Glutamatergic neuron (in vitro differentiated cells): ENCODE data around the gene SPIRE2. TPM values are rescaled to one million over a fixed set of nuclear protein-coding genes. Genes with fewer than 3 reads are reported as not detected.

ENCODE experiments used
- DNase-seq: peaks from one replicate; pipeline ENCODE4 v3.0.0; 2022
- H3K27ac Mint-ChIP-seq: one replicate; pipeline ENCODE4 v1.8.0; 2020; ENCODE audit warnings: mild to moderate bottlenecking, mixed read lengths, inconsistent platforms; ENCODE audit not compliant: unreplicated experiment
- H3K27me3 Mint-ChIP-seq: one replicate; pipeline ENCODE4 v1.8.0; 2020; ENCODE audit warnings: mild to moderate bottlenecking, moderate library complexity, mixed read lengths, inconsistent platforms; ENCODE audit not compliant: unreplicated experiment
- H3K36me3 Mint-ChIP-seq: one replicate; pipeline ENCODE4 v1.8.0; 2020; ENCODE audit warnings: mild to moderate bottlenecking, mixed read lengths, inconsistent platforms; ENCODE audit not compliant: unreplicated experiment
- H3K4me1 Mint-ChIP-seq: one replicate; pipeline ENCODE4 v1.8.0; 2020; ENCODE audit warnings: mild to moderate bottlenecking, low read depth, mixed read lengths, inconsistent platforms; ENCODE audit not compliant: unreplicated experiment
- H3K4me3 Mint-ChIP-seq: one replicate; pipeline ENCODE4 v1.8.0; 2020; ENCODE audit warnings: mild to moderate bottlenecking, mixed read lengths, inconsistent platforms; ENCODE audit not compliant: unreplicated experiment
- H3K9me3 Mint-ChIP-seq: one replicate; pipeline ENCODE4 v1.8.0; 2020; ENCODE audit warnings: mild to moderate bottlenecking, moderate library complexity, mixed read lengths, inconsistent platforms; ENCODE audit not compliant: unreplicated experiment
- total RNA-seq: library from RNA; stranded (reverse); fragmentation: NEBNext Ultra II Directional; extraction: Animal tissue kit (Norgen Biotek cat#: 25700); gene quantifications from one replicate; pipeline ENCODE4 v1.2.1, GENCODE V29; 2021; ENCODE audit not compliant: unreplicated experiment
- TF ChIP-seq, protein P1 (sequence below): fragments of 200-600 bp; sonication (generic); IDR thresholded peaks from one replicate; pipeline ENCODE4 v1.5.0; 2021; ENCODE audit not compliant: partially characterized antibody, unreplicated experiment

The SPIRE2 gene
- total RNA-seq, 1 donor from 2014 or later: 39.2 TPM

DNA sequence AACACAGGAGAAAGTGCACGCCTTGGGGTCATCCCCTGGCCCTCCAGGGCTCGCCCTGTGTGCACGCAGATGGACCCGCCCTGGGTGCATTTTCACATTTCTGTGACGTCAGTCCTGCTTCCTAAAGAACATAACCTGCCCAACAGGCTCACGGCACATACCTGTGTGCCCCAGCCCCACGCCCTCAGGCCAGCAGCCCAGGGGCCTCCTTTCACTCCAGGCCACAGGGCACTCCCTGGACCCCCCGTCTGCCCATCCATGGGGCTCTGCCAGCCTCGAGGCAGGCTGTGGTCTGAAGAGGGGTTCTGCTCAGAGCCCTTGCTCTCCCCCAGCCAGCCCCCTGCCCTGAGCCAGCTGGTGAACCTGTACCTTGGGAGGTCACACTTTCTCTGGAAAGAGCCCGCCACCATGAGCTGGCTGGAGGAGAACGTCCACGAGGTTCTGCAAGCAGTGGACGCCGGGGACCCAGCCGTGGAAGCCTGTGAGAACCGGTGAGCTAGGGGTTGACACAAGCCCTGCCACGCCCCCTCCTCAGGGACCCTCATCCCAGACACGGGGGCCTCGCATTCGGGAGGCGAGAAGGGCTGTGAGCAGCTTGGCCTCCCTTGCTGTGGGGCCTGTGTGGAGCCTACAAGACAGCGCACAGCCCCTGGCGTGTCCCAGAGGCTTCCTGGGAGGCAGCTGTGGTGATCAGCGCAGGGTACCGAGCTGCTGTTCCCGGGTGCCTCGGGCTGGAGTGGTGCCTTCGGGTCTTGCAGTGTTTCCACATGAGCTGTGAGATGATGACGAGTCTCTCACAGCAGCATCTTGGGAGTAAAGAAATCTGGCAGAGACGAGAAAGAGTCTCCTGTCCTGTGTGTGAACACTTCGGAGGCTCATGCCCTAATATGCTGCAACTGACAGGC lies 76.6 kb downstream of the SPIRE2 start:
- Mint-ChIP-seq H3K27ac (peak overlapping the region; percentile 92), H3K9me3 (peaks cover 9% of the 10 kb centered on the region), H3K27me3 (peaks cover 7% of the 10 kb centered on the region), H3K36me3 (no peaks in the 10 kb centered on the region), H3K4me3 (no peak overlapping the region), H3K4me1 (peaks cover 13% of the 10 kb centered on the region)
- TF ChIP-seq, protein P1, sequence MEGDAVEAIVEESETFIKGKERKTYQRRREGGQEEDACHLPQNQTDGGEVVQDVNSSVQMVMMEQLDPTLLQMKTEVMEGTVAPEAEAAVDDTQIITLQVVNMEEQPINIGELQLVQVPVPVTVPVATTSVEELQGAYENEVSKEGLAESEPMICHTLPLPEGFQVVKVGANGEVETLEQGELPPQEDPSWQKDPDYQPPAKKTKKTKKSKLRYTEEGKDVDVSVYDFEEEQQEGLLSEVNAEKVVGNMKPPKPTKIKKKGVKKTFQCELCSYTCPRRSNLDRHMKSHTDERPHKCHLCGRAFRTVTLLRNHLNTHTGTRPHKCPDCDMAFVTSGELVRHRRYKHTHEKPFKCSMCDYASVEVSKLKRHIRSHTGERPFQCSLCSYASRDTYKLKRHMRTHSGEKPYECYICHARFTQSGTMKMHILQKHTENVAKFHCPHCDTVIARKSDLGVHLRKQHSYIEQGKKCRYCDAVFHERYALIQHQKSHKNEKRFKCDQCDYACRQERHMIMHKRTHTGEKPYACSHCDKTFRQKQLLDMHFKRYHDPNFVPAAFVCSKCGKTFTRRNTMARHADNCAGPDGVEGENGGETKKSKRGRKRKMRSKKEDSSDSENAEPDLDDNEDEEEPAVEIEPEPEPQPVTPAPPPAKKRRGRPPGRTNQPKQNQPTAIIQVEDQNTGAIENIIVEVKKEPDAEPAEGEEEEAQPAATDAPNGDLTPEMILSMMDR: no peak
- DNase-seq: no peak

DNA sequence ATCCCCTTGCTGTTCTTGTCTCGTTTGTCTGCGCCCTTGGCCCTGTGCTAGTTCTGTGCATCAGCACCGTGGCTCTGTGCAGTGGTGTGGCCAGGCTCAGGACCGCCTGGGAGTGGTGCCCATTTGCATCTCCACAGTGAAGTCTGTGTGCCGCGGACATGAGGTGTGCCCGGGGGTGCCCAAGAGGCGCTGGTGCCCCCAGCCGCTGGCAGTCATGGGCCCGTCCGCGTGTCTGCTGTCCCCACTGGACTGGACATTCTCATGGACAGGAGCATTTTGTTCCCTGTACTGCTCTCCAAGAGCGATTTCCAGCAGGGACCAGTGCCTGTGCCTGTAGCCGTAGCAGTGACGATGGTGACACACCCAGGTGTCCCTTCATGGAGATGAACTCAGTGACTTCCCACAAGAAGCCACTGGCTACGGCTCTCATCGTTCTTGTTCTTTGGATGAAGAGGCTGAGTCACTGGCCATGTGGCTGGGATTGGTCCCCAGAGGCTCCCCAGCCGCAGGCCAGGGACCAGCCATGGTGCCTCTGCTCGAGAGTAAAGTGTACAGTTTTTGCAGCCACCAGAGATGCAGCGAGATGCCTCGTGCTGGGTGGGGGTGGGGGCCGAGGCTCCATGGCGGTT lies 77.3 kb downstream of the SPIRE2 start:
- Mint-ChIP-seq H3K4me1 (peaks cover 13% of the 10 kb centered on the region), H3K4me3 (peak overlapping the region; percentile 68), H3K36me3 (no peaks in the 10 kb centered on the region), H3K9me3 (peaks cover 5% of the 10 kb centered on the region), H3K27ac (peak overlapping the region; percentile 92), H3K27me3 (peaks cover 7% of the 10 kb centered on the region)
- TF ChIP-seq, protein P1: no peak
- peak; percentile 68 for DNase-seq

DNA sequence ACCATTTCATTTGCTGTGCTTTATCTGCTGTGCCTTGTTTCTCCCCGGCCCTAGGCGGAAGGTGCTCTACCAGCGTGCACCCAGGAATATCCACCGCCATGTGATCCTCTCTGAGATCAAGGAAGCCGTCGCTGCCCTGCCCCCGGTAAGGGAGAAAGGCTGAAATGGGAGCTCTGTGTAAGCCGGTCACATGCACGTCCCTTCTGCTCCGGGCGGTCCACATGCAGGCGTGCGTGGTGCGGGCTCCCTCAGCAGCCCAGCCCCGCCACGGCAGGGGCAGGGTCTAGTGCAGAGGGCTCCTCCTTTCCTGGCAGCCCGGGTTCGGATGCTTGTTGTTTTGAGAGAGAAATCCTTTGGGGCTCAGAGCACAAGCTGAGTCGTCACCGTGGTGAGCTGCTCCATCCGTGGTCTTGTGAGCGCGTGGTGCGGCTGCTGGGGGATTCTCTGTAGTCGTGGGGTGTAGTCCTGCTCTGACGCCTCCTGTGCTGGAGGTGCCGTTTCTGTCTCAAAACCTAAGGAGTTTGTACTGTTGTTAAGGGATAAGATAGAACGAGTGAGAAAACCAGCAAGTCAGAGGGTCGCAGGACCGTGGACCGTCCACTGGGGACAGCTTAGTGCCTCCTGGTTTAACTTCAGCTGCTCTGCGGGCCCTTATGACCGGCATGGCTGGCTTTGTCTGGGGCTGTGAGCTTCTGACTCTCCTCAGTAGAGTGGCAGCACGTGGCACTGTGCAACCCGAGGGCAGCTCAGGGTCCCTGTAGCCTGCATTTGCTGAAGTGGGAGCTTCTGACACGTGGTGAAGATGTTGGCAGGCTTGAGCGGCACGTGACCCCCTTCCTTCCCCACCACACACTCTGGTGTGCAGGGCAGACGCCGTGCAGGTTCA lies 78.1 kb downstream of the SPIRE2 start:
- DNase-seq: peak; percentile 53
- peak overlapping the region; percentile 68 for H3K4me3 Mint-ChIP-seq
- peak overlapping the region; percentile 92 for H3K27ac Mint-ChIP-seq
- peaks cover 13% of the 10 kb centered on the region for H3K4me1 Mint-ChIP-seq
- TF ChIP-seq, protein P1: peak; percentile 28
- peaks cover 5% of the 10 kb centered on the region for H3K9me3 Mint-ChIP-seq
- H3K36me3 Mint-ChIP-seq: no peaks in the 10 kb centered on the region
- H3K27me3 Mint-ChIP-seq: peaks cover 7% of the 10 kb centered on the region

DNA sequence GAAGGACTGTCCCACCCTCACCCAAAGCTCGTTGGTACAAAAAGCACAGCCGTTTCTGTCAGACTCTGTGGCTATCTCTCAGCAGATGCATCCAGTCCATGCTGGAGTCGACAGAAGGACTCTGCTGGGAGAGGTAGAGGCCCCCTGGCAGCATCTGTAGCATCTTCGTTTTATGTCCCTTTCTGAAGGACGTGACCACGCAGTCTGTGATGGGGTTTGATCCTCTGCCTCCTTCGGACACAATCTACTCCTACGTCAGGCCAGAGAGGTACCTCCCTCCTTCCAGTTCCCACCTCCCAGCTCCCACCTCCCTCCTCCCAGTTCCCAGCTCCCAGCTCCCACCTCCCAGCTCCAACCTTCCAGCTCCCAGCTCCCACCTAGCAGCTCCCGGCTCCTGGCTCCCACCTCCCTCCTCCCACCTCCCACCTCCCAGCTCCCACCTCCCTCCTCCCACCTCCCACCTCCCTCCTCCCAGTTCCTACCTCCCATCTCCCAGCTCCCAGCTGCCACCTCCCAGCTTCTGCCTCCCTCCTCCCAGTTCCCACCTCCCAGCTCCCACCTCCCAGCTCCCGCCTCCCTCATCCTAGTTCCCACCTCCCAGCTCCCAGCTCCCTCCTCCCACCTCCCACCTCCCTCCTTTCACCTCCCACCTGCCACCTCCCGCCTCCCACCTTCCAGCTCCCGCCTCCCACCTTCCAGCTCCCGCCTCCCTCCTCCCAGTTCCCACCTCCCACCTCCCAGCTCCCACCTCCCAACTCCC lies 79.0 kb downstream of the SPIRE2 start:
- no peak for DNase-seq
- TF ChIP-seq, protein P1: no peak
- Mint-ChIP-seq H3K36me3 (no peaks in the 10 kb centered on the region), H3K4me1 (peaks cover 13% of the 10 kb centered on the region), H3K27ac (peak overlapping the region; percentile 92), H3K27me3 (peaks cover 7% of the 10 kb centered on the region), H3K4me3 (no peak overlapping the region), H3K9me3 (peaks cover 5% of the 10 kb centered on the region)
